Activated T-cell treated with anti-CD3 and anti-CD28 coated beads for 1 hour (primary cell): ENCODE measurements around the gene SLC35F4.

Source experiments
- DNase-seq: peaks from one replicate; pipeline ENCODE4 v3.0.0-alpha.2; 2020; ENCODE audit warnings: low read depth

Gene SLC35F4

DNA sequence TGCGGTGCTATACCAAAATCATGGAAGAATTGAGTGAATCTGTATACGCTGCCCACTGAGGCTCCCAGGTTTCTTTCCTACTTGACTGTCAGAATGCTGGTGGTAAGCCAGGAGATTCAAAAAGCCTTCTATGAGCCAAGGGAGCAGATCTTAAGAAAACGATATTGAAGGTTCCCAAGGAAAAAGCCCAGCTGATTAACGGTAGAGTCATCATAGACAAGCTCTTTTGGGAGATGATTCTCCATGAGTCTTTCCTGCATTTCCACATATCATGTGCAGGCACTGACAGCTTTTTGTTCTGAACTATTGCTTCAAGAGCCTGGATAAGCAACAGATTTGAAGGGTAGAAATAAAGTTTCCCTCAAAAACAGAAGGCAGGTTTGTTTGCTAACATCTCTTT is 17.5 kb downstream of the SLC35F4 start:
- no peak for DNase-seq

DNA sequence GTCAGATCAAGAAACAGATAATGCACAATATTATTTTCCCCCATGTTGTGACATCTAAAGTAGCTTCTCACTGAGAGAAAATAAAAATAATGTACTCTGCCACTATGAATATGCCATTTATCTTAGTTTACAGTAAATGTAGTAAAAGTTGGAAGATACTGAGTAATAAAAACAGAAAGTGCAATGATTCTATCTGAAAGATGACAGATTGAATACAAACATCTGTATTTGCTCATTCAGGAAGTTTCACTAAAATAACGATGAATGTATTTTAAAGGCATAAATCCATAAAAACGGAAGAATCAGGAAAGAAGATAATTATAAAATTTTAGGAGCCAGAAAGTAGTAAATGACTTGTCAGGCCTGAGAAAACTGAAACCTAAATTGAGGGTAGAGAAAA is 18.2 kb downstream of the SLC35F4 start:
- DNase-seq, result no peak

DNA sequence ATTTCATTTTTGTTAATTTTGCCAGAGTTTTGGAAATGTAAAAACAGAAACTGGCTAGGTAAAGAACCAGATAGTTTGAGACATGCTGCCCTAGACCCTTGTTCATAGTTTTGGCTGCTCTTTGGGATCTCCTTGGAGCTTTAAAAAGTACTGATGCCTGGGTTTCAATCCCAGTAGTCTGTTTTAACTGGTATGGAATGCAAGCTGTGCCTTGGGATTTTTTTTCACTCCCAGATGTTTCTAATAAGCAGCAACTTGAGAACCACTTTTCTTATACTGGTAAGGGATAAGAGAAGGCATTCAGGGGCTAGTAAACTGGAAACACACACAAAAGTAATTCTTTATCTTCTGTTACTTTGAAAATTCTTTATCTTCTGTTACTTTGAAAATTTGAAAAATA is 18.8 kb downstream of the SLC35F4 start:
- DNase-seq, result no peak

DNA sequence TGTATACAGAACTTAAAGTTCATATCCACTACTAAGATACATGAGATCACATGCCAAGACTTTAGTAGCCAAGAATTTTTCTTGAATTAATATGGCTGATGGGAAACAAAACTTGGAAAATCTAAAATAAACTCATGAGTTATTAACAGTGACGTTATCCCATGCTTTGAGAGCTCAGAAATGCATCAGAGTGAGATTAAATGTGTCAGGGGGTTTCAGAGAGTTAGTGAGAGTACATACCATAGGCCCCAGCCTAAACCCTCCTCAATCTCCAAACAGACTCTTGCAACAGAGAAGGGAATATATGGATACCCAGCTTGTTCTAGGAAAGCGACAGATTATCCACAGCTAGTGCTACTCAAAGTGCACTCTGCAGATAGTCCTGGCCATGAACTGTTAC is 19.3 kb downstream of the SLC35F4 start:
- DNase-seq, result no peak

DNA sequence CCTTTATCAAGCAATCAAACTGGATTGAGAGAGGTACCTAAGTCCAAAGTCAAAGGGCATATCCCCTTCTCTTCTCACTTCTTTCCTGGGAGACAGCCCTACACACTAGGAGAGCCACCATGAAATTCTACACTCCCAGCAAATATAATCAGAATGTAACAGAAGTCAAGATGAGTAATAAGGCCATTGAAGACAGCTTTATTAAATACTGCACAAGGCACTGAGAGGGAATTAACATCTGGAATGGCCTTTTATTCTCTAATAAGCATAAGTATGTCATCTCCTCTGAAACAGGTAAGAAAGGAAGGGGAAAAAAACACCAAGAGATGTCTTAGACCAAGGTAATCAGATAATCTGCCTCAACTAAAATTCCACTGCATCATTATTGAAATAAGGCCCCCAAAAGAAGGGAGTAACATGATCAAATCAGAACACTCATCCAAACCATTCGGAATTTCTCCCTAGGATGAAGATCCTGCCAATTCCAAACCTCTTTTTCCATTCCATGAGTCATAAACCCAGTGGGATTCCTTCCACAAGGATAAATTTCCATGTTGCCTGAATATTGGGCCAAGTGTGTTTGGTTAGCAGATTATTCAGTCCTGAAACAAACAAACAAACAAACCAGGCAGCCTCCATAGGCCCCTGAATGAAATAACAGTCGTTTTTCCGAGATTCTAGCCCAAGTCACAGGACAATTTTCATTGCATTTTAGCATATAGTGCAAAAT is 19.9 kb downstream of the SLC35F4 start:
- no peak for DNase-seq

DNA sequence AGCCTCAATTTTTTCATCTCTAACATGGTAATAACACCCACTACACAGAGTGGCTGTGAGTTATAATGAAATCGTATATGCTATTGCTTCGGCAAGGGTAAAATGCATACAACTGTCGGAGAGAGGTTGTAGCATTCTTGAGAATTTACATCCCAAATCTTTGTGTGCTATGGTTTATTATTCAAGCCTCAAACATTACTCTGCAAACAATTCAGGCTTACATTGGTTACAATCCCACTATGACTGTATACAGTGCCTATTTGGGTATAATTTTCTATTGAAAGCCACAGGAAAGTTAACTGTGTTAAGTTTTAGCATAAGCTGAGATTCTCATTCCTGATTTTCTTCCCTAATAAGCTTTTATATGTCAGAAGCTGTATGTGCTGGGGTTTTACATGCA is 20.6 kb downstream of the SLC35F4 start:
- DNase-seq, result no peak

DNA sequence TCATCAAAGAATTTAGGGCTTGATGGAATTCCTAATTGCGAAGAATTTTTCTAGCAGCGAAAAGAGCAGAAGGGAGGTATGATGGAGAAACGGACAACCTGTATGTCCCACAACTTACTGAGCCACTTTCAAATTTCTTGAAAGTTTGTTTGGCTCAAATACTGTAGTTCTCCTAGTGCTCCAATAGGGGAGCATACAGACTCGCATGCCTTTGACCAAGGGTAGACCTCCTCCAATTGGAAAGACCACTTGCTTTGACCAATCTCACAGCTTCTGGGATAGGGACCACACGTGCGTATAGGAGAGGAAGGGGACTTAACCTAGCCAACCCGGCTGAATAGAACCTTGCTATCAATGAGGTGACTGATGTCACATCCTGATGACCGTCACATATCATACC is 28.6 kb downstream of the SLC35F4 start:
- DNase-seq, result no peak

DNA sequence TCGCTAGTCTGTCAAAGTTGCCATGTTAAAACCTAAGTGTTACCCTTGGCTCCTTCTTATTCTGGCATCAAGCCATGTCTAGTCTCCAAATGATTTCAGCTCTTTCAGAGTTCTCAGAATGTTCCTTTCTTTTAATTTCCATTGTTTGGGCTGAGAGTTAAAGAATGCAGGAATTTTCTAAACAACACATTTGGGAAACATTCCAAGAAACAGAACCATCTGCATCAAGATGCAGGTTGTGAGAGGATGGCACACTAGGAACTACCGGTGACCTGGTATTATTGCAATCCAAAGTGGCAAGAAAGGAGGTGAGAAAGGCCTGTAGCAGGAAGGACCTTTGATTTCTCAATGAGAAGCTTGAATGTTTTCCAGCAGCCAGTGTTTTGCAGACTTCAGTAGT is 30.1 kb downstream of the SLC35F4 start:
- DNase-seq, result no peak

DNA sequence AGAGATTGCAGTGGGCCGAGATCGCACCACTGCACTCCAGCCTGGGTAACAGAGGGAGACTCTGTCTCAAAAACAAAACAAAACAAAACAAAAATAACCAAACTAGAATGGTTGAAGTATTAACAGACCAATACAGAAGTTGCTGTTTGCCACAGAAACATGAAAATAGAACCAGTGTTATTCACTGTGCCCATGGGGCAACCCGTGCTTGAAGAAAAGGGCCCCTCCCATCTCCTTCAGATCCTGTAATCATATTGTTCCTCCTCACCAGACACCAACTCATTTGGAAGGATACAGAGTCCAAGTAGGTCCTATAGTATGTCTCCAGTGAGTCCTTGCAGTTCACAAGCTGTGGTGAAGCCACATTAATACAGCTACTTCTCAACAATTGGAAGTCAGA is 30.9 kb downstream of the SLC35F4 start:
- no peak for DNase-seq

DNA sequence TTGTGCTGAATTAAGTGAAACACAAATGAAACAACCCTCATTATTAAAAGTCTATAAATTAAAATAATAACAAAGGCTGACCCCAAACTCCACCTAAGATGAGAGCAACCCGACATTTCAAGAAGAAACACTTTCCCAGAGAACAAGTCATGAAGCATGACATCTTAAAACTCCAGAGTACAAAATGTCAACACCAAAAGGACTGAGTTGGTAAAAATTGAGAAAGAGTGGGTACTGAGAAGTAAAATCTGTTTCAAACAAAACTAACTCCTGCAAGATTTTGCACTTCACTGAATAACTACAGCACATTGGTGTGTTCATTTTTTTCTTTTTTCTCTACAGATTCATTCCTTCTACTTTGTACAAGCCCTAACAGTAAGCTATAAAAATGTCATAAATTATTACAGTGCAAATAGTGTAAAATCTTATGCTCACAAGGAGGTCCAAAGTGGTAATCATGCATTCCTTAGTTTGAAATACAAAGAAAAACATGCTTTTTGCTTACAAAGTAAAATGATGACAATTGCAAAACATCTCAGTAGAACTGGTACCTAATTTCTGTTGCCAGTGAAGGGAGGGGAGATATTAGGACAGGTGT is 31.8 kb downstream of the SLC35F4 start:
- no peak for DNase-seq

DNA sequence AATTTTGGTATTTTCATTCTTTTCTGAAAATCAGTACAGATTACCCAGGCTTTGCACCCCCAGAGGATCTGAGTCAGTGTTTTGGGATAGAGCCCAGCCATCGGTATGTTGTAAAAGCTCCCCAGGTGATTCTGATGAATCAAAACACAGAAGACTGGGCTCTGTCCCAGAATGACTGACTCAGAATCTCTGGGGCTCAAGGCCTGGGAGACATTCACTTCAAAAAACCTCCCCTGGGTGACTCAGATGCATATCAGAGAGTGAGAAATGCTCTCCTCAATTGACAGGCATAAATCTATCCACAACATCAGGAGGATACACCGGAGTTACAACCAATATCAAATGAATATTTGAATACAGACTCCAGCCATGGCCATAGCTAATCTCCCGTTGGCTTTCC is 32.6 kb downstream of the SLC35F4 start:
- DNase-seq, result no peak

DNA sequence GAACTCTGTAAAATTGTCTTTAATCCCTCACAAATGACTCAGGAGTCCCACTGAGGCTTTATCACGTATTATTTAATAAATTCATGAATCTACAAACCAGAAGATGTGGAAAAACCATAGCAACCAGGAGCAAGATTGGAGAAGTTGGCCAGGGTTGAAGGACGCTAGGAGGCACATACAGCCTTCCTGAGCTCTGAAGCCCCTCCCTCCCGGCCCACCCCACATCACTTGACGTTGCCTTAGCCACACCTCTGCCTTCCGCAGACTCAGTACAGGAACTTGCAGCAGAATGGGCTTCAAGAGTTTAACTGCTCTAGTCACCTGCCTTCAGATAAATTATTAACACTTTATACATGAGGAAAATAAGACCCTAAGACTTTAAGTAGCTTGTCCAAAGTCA is 33.9 kb downstream of the SLC35F4 start:
- no peak for DNase-seq

DNA sequence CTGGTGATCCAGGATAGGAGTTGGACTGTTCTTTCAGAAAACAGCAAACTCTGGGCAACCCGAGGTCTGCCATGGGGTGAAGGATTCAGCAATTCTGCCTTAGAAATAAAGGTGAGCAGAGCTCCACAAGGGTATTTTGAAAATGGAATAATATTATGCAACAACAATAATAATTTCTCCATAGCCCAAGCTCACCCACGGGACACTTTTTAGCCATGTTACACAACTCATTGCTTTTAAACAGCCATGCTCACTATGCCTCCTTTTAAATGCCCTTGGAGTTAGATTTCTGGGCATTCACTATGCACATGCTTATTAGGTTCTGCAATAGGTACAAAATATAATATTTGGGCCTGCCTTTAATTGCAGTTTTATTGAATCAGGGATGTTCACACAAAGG is 37.2 kb downstream of the SLC35F4 start:
- no peak for DNase-seq

DNA sequence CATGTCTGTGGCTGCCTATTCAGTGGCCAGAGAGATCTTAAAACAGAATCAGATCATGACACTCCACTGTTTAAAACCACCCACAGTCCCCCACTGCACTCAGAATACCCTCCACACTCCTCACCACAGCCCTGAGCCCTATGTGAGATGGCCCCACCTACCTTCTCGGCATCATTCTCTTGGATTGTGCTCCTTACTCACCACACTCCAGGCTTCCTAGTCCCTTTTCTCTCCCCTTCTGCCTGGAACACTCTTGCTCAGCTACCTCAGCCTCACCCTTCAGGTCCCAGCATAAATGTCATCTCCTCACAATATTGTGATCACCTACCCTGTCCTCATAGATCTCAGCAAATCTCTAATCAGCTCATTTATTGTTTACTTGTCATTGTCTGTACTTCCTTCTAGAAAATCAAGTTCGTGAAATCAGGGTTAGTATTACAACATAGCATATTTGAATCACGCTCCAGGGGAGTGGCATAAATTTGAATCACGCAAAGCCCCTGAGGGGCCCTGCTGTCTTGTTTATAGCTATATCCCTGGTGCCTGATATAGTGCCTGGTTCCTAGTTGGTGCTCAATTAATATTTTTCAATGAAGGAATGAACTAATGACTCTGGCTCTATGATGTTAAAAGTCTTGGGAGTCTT is 42.8 kb downstream of the SLC35F4 start:
- DNase-seq, result no peak

DNA sequence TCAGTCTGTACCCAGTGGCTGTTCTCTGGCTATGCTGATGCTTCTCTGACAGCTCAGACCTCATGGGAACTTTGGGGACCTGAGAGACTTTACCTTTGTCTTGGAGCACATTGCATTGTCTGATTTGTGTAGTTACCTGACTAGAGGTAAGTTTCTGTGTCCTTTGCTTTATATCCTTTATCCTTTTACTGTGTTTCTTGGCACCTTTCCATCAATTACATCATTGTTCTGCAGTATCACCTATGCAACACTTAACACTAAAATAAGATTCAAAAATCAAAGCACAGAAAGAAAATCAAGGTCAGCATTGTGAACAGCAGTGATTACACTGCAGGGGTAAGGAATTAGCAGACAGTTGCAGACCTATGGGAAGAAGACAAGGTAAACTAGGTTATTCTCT is 43.8 kb downstream of the SLC35F4 start:
- DNase-seq, result no peak

DNA sequence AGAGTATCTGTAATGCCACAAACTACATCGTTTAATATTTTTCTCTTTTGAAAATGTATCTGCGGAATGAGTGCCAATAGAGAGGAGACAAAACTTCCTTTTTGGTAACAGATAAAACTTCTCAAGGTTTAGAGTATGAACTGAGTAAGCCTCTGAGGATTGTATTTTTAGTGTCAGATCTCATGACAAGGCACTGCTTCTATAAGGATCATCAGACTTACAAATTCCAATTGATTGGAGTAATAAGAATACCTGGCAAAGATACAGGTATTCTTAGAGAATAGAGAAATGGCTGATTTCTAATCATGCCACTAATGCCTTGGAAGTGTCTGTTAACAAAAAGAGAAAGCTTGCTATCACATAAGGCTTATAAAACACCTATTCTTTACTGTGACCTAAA is 45.3 kb downstream of the SLC35F4 start:
- DNase-seq, result no peak

DNA sequence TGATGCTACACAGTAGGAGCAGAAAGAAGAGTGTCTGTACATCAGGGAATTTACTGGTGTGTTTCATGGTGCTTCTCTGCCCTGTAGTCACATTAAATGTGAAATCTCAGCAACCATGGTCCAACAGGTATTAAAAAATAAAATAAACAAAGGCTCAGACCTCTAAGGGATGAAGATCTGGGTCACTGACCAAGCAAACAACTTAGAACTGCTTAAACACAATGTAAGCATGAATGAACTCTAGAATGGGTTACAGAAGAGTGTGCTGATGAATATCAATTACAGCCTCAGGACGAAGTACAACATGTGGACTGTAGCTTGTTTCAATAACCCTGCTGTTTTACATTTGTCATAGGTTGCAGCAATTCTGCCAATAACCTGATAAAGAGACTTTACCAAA is 47.4 kb downstream of the SLC35F4 start:
- DNase-seq, result no peak

DNA sequence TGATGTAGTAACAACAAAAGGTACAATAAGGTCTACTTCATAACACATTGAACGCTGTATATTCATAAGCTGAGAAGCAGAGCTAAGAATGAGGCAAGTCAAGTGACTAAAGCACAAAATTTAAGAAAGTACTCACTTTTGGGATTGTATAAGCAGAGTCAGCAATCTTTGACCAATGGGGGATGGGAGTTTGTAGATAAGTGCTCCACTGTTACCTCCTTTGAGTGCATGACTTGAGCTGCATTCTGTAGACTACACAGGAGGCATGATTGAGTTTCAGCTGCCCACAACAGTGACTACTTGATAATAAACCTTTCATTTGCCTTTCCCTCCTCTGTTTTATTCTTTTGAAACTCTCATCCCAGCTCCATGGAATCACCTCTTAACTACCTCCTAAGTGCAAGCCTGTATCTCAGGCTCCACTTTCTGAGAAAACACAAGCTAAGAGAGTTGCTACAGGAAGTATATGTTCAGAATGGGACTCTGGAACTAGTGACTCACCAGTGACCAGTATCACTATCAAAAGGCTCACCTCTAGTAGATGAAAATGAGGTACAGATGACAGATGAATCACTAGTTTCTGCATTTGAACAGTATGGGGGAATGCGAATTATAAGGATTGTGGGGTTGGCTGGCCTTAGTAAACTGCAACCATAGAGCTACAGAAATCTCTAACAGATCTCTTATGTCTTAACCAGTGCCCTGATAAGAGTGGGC is 49.2 kb downstream of the SLC35F4 start:
- DNase-seq, result no peak

DNA sequence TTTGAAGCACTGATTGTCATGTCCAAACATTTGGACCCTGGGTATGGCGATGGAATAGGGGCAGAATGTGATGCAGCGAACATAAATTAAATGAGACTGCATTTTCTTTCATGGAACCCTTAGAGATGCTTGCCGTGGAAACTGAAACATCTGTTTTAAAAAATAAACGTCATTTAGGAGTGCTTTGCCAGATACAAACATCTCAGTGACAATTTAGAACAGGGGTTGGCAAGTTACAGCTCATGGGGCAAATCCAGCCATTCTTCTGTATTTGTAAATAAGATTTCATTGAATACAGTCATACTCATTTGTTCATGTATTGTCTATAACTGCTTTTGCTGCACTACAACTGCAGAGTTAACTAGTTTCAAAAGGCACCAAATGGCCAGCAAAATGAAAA is 51.2 kb downstream of the SLC35F4 start:
- no peak for DNase-seq

DNA sequence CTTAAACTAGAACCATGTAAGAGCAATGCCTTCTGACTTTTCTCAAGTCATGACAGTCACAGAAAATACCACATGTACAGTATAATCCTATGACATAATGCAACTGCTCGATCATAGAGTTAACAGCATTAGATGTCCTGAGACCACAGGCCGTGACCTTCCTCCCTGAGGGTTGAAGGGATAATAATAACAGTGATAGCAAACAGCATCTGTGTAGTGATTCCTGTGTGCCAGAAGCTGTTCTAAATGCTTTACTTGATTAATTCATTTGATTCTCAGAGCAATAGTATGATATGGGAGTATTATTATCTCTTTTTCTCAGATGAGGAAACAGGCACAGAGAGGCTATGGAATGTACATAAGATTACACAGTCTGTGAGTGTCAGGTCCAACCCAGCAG is 53.2 kb downstream of the SLC35F4 start:
- DNase-seq, result no peak

DNA sequence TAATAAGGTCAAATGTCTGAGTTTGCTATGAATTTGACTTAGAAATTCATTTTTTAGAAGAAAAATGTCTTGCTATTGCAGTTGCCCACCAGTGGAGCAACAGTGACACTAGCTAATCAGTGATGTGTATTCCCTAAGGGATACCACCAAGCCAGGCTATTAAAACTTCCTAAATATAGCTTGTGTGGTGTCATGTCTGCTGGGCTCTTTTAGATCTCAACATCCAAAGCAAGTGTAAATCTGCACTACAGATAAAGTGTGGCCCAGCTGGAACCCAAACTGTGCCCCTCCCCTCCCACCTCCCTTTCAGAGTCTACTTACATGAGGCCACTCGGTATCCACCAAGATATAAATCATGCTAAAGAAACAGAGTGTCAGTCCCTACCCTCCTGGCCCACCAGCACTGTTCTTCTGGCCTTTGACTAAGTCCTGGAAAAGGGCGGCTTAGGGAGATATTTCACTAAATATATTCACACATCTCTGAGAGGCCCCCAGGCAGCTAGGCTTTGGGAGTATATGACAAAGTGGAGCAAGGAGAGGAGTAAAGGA is 53.8 kb downstream of the SLC35F4 start:
- no peak for DNase-seq

DNA sequence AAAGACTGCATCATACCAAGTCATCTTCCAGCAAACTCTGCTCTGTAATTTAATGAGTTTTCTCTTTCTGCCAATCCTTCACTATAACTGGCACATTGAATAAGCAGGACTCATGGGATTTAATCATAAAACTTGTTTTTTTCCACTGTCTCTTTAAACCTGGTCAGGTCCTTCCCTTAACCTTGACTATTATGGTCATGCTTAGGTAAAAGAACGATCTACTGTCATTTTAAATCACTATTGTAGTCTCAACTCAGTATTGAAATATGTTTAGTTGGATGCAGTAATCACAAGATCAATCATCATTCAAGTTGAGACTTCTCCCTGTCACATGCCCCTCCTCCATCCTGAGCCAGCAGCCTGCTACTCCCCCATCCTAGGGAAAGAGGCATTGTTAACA is 56.1 kb downstream of the SLC35F4 start:
- no peak for DNase-seq

DNA sequence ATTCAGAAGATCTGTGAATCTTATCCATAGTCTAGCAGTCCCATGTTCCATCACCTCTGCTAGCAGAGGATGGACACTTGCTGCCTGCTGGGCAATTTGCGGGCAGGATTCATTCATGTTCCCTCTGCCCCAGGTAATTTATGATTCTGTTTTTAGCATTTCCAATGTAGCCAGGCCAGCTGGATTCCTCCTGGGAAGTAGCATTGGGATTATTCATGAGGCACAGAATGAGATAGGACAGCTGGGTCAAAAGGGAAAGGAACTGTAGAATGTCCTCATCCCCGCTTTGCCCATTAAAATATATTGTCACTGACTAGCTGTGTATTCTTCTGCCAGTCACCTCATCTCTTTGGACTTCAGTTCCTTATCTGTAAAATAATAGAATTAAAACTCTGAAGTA is 68.7 kb downstream of the SLC35F4 start:
- no peak for DNase-seq
